ENCODE measurements around the gene FXR2. TPM values are rescaled to one million over a fixed set of nuclear protein-coding genes. Genes with fewer than 3 reads are reported as not detected.
A peak's percentile ranks its signal among the peaks of the same experiment; 100 is the strongest.

Gene FXR2
- total and polyA plus RNA-seq, 10 of the 15 experiments (the other 5 are each of a cell fraction or from before 2014, with no cell fraction given): 1.6 to 33.3 (median 22.0) TPM

DNA sequence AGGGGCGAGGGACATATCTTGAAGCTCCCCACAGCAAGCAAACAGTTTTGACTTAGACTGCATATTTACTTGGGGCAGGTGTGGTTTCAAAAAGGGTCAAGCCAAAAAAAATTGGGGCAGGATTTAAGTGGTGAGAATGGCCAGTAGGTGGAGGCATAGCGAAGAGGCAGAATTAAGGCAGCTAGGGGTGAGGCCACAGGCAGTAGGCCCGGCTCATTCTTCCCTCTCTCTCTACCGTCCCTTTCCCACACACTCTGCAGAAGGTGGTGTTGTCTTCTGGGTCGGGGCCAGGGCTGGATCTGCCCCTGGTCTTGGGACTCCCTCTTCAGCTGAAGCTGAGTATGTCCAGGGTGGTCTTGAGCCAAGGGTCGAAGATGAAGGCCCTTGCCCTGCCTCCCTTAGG lies 17.8 kb upstream of the FXR2 start:
- DNase-seq (ENCODE audit: low read depth, low spot score): no peak
- Histone ChIP-seq H3K79me2 (ENCODE audit: control insufficient read depth, insufficient read depth, low read length) (no peaks in the 10 kb centered on the region), H3K4me2 (ENCODE audit: control insufficient read depth, insufficient read depth) (no peak overlapping the region), H3K9me3 (replicated peaks; ENCODE audit: control insufficient read depth, insufficient read depth, low read length) (no peaks in the 10 kb centered on the region), H3K27ac (ENCODE audit: control insufficient read depth, insufficient read depth) (no peak overlapping the region), H4K20me1 (ENCODE audit: control insufficient read depth, insufficient read depth) (no peaks in the 10 kb centered on the region), H3K27me3 (replicated peaks in 1 of 2; ENCODE audit: control insufficient read depth in 2 of 2, insufficient read depth in 2 of 2, low read length in 1 of 2) (no peaks in the 10 kb centered on the region), H3K36me3 (ENCODE audit: control insufficient read depth in 2 of 2, insufficient read depth in 2 of 2, low read length in 1 of 2) (no peaks in the 10 kb centered on the region), H3K9ac (ENCODE audit: control insufficient read depth, insufficient read depth, low read length) (no peak overlapping the region), H3K4me1 (ENCODE audit: control insufficient read depth, insufficient read depth, low read length) (no peaks in the 10 kb centered on the region), H2AFZ (ENCODE audit: control insufficient read depth, low read depth, low read length) (peak overlapping the region; percentile 69), H3K4me3 (no peak overlapping the region)
- peak; percentile 77 for ATAC-seq
- ChIA-PET SMC1A (ENCODE audit: uncharacterized antibody, unreplicated experiment) (interaction anchor here (0.6 to 1.7 kb wide), 3 partner anchors 53 to 528 kb away, joined by 3 to 20 read pairs (median 8); partner anchors contain the start of genes TP53 and WRAP53), RAD21 (ENCODE audit: unreplicated experiment) (interaction anchor here (1.0 to 2.0 kb wide), 2 partner anchors 16 to 55 kb away, joined by 3 to 30 read pairs; partner anchors contain the start of genes TP53 and WRAP53), POLR2A (interaction anchor here (0.5 to 3.9 kb wide), 3 partner anchors 47 to 55 kb away, joined by 3 to 22 read pairs (median 5); partner anchors contain the start of genes MPDU1, TP53 and WRAP53), CTCF (interaction anchor here (0.7 to 8.2 kb wide), 21 partner anchors 9 to 428 kb away, joined by 3 to 128 read pairs (median 4); partner anchors contain the start of genes FXR2, TP53 and WRAP53)
- no peak for FAIRE-seq
- 7% methylated on average over 6 of the region's 6 CpGs for WGBS (ENCODE audit: insufficient coverage, insufficient replicate concordance, low lambda C conversion rate, missing lambda C conversion rate)
- in situ Hi-C loops (cut with MboI): no loop called here
- no TSS peak for BruUV-seq (replicated peaks)
- 0 out of 2 replicates have a peak, but pooled peaks have one; percentile 47 for TF ChIP-seq SMARCA5 (IDR thresholded peaks at IDR 0.05)
- peak; percentile 53; the same call in 1 of the 2 replicates for TF ChIP-seq SMC3 (IDR thresholded peaks at IDR 0.05; ENCODE audit: borderline replicate concordance, low read length)
- TF ChIP-seq YY1 (IDR thresholded peaks at IDR 0.05; ENCODE audit: low read depth, low read length): 0 out of 2 replicates have a peak, but pooled peaks have one; percentile 39
- TF ChIP-seq ZNF384 (IDR thresholded peaks at IDR 0.05; ENCODE audit: borderline replicate concordance, low read depth, low read length): peak; percentile 40; the same call in 1 of the 2 replicates
- no peak for TF ChIP-seq SIX5 (IDR thresholded peaks at IDR 0.05; ENCODE audit: low read depth, low read length, severe bottlenecking)
- TF ChIP-seq RAD21 (IDR thresholded peaks at IDR 0.05; ENCODE audit: insufficient read depth, low read depth, low read length): peak; percentile 55
- TF ChIP-seq KDM1A (IDR thresholded peaks at IDR 0.05; ENCODE audit: borderline replicate concordance): no peak
- TF ChIP-seq NFYB (IDR thresholded peaks at IDR 0.05; ENCODE audit: insufficient read depth, low read depth, low read length): no peak
- 0 out of 2 replicates have a peak, but pooled peaks have one; percentile 24 for TF ChIP-seq NR2F1 (conservative IDR thresholded peaks at IDR 0.05)
- peak; percentile 40; the same call in 1 of the 2 replicates for TF ChIP-seq RUNX3 (IDR thresholded peaks at IDR 0.05; ENCODE audit: low read length)
- TF ChIP-seq, protein P1, sequence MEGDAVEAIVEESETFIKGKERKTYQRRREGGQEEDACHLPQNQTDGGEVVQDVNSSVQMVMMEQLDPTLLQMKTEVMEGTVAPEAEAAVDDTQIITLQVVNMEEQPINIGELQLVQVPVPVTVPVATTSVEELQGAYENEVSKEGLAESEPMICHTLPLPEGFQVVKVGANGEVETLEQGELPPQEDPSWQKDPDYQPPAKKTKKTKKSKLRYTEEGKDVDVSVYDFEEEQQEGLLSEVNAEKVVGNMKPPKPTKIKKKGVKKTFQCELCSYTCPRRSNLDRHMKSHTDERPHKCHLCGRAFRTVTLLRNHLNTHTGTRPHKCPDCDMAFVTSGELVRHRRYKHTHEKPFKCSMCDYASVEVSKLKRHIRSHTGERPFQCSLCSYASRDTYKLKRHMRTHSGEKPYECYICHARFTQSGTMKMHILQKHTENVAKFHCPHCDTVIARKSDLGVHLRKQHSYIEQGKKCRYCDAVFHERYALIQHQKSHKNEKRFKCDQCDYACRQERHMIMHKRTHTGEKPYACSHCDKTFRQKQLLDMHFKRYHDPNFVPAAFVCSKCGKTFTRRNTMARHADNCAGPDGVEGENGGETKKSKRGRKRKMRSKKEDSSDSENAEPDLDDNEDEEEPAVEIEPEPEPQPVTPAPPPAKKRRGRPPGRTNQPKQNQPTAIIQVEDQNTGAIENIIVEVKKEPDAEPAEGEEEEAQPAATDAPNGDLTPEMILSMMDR (IDR thresholded peaks at IDR 0.05 in 2 of 3, conservative IDR thresholded peaks at IDR 0.05 in 1 of 3; ENCODE audit: control insufficient read depth in 2 of 3, extremely low read depth in 1 of 3, insufficient read depth in 1 of 3, low read depth in 3 of 3, low read length in 3 of 3): peak; percentile 59 to 73 (median 60); a peak in 5 of 6 replicates
- intact Hi-C loops (cut with micrococcal nuclease; ENCODE audit: unreplicated experiment): loop anchor here (5.0 kb wide), 1 partner anchor 45 kb away; no protein-coding TSS in a partner anchor
